AG08396 (cell line): ENCODE data around the gene RACK1.

Source experiments
- DNase-seq: peaks from one replicate; pipeline ENCODE4 v3.0.0; 2012; ENCODE audit warnings: low spot score, mixed read lengths

The RACK1 gene

GRCh38 chr5:181195249-181195761 is 48.4 kb downstream of the RACK1 start:
- DNase-seq = no peak

GRCh38 chr5:181194489-181195248 is 49.0 kb downstream of the RACK1 start:
- DNase-seq = no peak

- DNase-seq = no peak
Observed at GRCh38 chr5:181193656-181194055, 50.0 kb downstream of the RACK1 start.

- DNase-seq = no peak
Observed at GRCh38 chr5:181192337-181193046, 51.2 kb downstream of the RACK1 start.

GRCh38 chr5:181191526-181192336 is 52.0 kb downstream of the RACK1 start:
- DNase-seq = peak; percentile 96

- no peak for DNase-seq
Observed at GRCh38 chr5:181190711-181191525, 52.8 kb downstream of the RACK1 start.

- no peak for DNase-seq
Observed at GRCh38 chr5:181189962-181190710, 53.6 kb downstream of the RACK1 start.

- DNase-seq = no peak
Observed at GRCh38 chr5:181189363-181189961, 54.2 kb downstream of the RACK1 start.

GRCh38 chr5:181188700-181189362 is 54.9 kb downstream of the RACK1 start:
- no peak for DNase-seq

GRCh38 chr5:181187500-181188213 is 56.0 kb downstream of the RACK1 start:
- DNase-seq = peak; percentile 75

GRCh38 chr5:181186986-181187499 is 56.7 kb downstream of the RACK1 start:
- no peak for DNase-seq
